A673 (cell line): ENCODE measurements around the gene DSCAM. TPM values are rescaled to one million over a fixed set of nuclear protein-coding genes. Genes with fewer than 3 reads are reported as not detected.

ENCODE experiments used
- BruUV-seq: library from RNA; stranded (reverse); fragments of 400-500 nt; replicated peaks from 2 replicates; lab custom pipeline; 2021; lab: Mats Ljungman, UMichigan
- CTCF ChIA-PET: fragments of 300-600 bp; sonication (Branson Sonifier 250); formaldehyde crosslinking; loops from one replicate; lab custom pipeline; 2022; ENCODE audit warnings: antibody characterized with exemption; lab: Charles Lee
- POLR2A ChIA-PET: fragments of 300-600 bp; sonication (Branson Sonifier 250); formaldehyde crosslinking; loops from one replicate; lab custom pipeline; 2022; ENCODE audit warnings: antibody characterized with exemption; ENCODE audit not compliant: low non-redundant PET; lab: Charles Lee
- DNase-seq: peaks from one replicate; pipeline ENCODE4 v3.0.0-alpha.2; 2015; ENCODE audit warnings: low spot score
- H3K27ac ChIP-seq: fragments of 200-600 bp; sonication (generic); 2 replicates; pipeline ENCODE4 v1.5.1; 2016; ENCODE audit warnings: mixed run types, low read depth, mild to moderate bottlenecking, mixed read lengths, antibody characterized with exemption, low read length; ENCODE audit not compliant: poor library complexity, severe bottlenecking
- H3K27me3 ChIP-seq: fragments of 200-600 bp; sonication (generic); replicated peaks from 2 replicates; pipeline ENCODE4 v1.6.1; 2017; ENCODE audit warnings: mixed run types, low read depth, mild to moderate bottlenecking, mixed read lengths, antibody characterized with exemption, low read length; ENCODE audit not compliant: insufficient read depth, poor library complexity
- H3K36me3 ChIP-seq: fragments of 200-600 bp; sonication (generic); 2 replicates; pipeline ENCODE4 v1.6.1; 2016; ENCODE audit warnings: mixed run types, mild to moderate bottlenecking, mixed read lengths, antibody characterized with exemption, low read length; ENCODE audit not compliant: insufficient read depth, poor library complexity, severe bottlenecking
- H3K4me1 ChIP-seq: fragments of 200-600 bp; sonication (generic); 2 replicates; pipeline ENCODE4 v1.6.1; 2017; ENCODE audit warnings: mixed run types, mild to moderate bottlenecking, mixed read lengths, antibody characterized with exemption, low read length; ENCODE audit not compliant: insufficient read depth, poor library complexity, severe bottlenecking
- H3K4me3 ChIP-seq: fragments of 200-600 bp; sonication (generic); 2 replicates; pipeline ENCODE4 v1.5.1; 2016; ENCODE audit warnings: low read depth, mixed run types, mild to moderate bottlenecking, mixed read lengths, low read length; ENCODE audit not compliant: poor library complexity, severe bottlenecking
- H3K9me3 ChIP-seq: fragments of 200-600 bp; sonication (generic); 2 replicates; pipeline ENCODE4 v1.6.1; 2016; ENCODE audit warnings: mixed run types, low read depth, mild to moderate bottlenecking, mixed read lengths, antibody characterized with exemption, low read length; ENCODE audit not compliant: poor library complexity, severe bottlenecking
- CTCF ChIP-seq: fragments of 300-800, 200-600 bp; sonication (generic); conservative IDR thresholded peaks from 2 replicates; pipeline ENCODE4 v1.5.1; 2017; ENCODE audit warnings: low read depth, mild to moderate bottlenecking, antibody characterized with exemption, low read length, moderate library complexity, mixed read lengths
- EZH2 ChIP-seq: fragments of 200-600 bp; sonication (generic); IDR thresholded peaks from 2 replicates; pipeline ENCODE4 v1.6.1; 2017; ENCODE audit warnings: borderline replicate concordance, low read depth, mild to moderate bottlenecking, mixed read lengths, antibody characterized with exemption, low read length; ENCODE audit not compliant: poor library complexity, severe bottlenecking
- intact Hi-C: fragments of 100-400 bp; cut with micrococcal nuclease; formaldehyde crosslinking; loops from one replicate; pipeline ENCODE4 v1.10.0; 2022; ENCODE audit not compliant: unreplicated experiment
- total RNA-seq: library from RNA; stranded (reverse); gene quantifications from 2 replicates; pipeline ENCODE4 v1.2.3, GENCODE V29; 2021

The DSCAM gene
- total RNA-seq, 1 experiment from 2014 or later, result not detected

DNA sequence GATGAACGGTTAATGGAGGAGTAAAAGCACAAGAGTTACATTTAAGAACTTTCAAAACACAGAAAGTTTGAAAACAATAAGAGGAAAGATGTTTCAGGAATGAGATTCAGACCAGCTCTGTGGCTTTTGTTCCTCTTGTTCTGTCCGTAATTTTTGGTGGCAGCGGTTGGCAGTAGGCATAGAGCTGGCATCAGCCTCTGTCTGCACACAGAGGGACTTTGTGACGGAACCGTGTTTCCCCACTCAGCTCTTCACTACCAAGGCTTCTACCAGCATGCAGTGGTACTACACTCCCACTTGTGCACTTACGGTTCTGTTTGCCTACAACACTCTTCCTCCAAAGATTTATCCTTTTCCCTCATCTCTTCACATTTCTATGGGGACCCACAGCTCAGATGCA, 212.8 kb downstream of the DSCAM start:
- Histone ChIP-seq H3K9me3 (peaks cover 21% of the 10 kb centered on the region), H3K27ac (no peak overlapping the region), H3K36me3 (no peaks in the 10 kb centered on the region), H3K4me3 (no peak overlapping the region), H3K4me1 (no peaks in the 10 kb centered on the region), H3K27me3 (no peaks in the 10 kb centered on the region)
- TF ChIP-seq CTCF, result no peak
- TF ChIP-seq EZH2, result no peak
- no peak for DNase-seq
- intact Hi-C loops, result no loop called here
- CTCF ChIA-PET, result no interaction called here
- POLR2A ChIA-PET, result no interaction called here
- BruUV-seq, result no TSS peak

- Histone ChIP-seq H3K27ac (no peak overlapping the region), H3K9me3 (peaks cover 30% of the 10 kb centered on the region), H3K27me3 (no peaks in the 10 kb centered on the region), H3K4me1 (no peaks in the 10 kb centered on the region), H3K4me3 (no peak overlapping the region), H3K36me3 (no peaks in the 10 kb centered on the region)
- ChIA-PET CTCF (no interaction called here), POLR2A (no interaction called here)
- intact Hi-C loops, result no loop called here
- TF ChIP-seq EZH2 (no peak), CTCF (no peak)
- BruUV-seq, result no TSS peak
- peak; percentile 7 for DNase-seq
These were observed 213.9 kb downstream of the DSCAM start for GRCh38 chr21:40633048-40633447.

GRCh38 chr21:40631211-40631610, 215.7 kb downstream of the DSCAM start:
- no peaks in the 10 kb centered on the region for H3K27me3 ChIP-seq
- peaks cover 46% of the 10 kb centered on the region for H3K9me3 ChIP-seq
- H3K4me3 ChIP-seq, result no peak overlapping the region
- DNase-seq, result no peak
- TF ChIP-seq EZH2 (no peak), CTCF (no peak)
- intact Hi-C loops, result no loop called here
- BruUV-seq, result no TSS peak
- H3K36me3 ChIP-seq, result no peaks in the 10 kb centered on the region
- POLR2A ChIA-PET, result no interaction called here
- CTCF ChIA-PET, result no interaction called here
- no peaks in the 10 kb centered on the region for H3K4me1 ChIP-seq
- no peak overlapping the region for H3K27ac ChIP-seq
